A673 (cell line): ENCODE results near the gene MAP3K10.

Experiments
- CTCF ChIP-seq: fragments of 300-800, 200-600 bp; sonication (generic); conservative IDR thresholded peaks from 2 replicates; pipeline ENCODE4 v1.5.1; 2017; ENCODE audit warnings: low read depth, mild to moderate bottlenecking, antibody characterized with exemption, low read length, moderate library complexity, mixed read lengths
- EZH2 ChIP-seq: fragments of 200-600 bp; sonication (generic); IDR thresholded peaks from 2 replicates; pipeline ENCODE4 v1.6.1; 2017; ENCODE audit warnings: borderline replicate concordance, low read depth, mild to moderate bottlenecking, mixed read lengths, antibody characterized with exemption, low read length; ENCODE audit not compliant: poor library complexity, severe bottlenecking

GRCh38 chr19:40213251-40213829 lies 22.1 kb downstream of the MAP3K10 start:
- TF ChIP-seq CTCF: no peak
- TF ChIP-seq EZH2: no peak
